Measurements from ENCODE around the gene PEPD.

GRCh38 chr19:33428627-33429125 lies 92.9 kb downstream of the PEPD start:
- TF ChIP-seq CTCF (IDR thresholded peaks at IDR 0.05) (no peak), POLR2A (IDR thresholded peaks at IDR 0.05) (no peak)

Measured in esophagus squamous epithelium (tissue), 4 donors.